ENCODE data around the gene CCDC138.

CCDC138 gene

GRCh38 chr2:108917526-108917925, 131.0 kb downstream of the CCDC138 start:
- in situ Hi-C loops (cut with MboI; ENCODE audit: low sequenced_read_pairs) = no loop called here

GRCh38 chr2:108918156-108918874, 131.7 kb downstream of the CCDC138 start:
- in situ Hi-C loops (cut with MboI; ENCODE audit: low sequenced_read_pairs) = no loop called here

- in situ Hi-C loops (cut with MboI; ENCODE audit: low sequenced_read_pairs) = no loop called here
These were observed 132.4 kb downstream of the CCDC138 start for GRCh38 chr2:108918941-108919341.

GRCh38 chr2:108919571-108920373, 133.2 kb downstream of the CCDC138 start:
- in situ Hi-C loops (cut with MboI; ENCODE audit: low sequenced_read_pairs) = no loop called here

GRCh38 chr2:108920686-108921085, 134.1 kb downstream of the CCDC138 start:
- in situ Hi-C loops (cut with MboI; ENCODE audit: low sequenced_read_pairs) = no loop called here

- in situ Hi-C loops (cut with MboI; ENCODE audit: low sequenced_read_pairs) = no loop called here
These were observed 134.8 kb downstream of the CCDC138 start for GRCh38 chr2:108921096-108922030.

GRCh38 chr2:108922141-108922915, 135.8 kb downstream of the CCDC138 start:
- in situ Hi-C loops (cut with MboI; ENCODE audit: low sequenced_read_pairs) = no loop called here

GRCh38 chr2:108923019-108923700, 136.6 kb downstream of the CCDC138 start:
- in situ Hi-C loops (cut with MboI; ENCODE audit: low sequenced_read_pairs) = no loop called here

GRCh38 chr2:108923736-108924579, 137.4 kb downstream of the CCDC138 start:
- in situ Hi-C loops (cut with MboI; ENCODE audit: low sequenced_read_pairs) = no loop called here

- in situ Hi-C loops (cut with MboI; ENCODE audit: low sequenced_read_pairs) = no loop called here
These were observed 138.1 kb downstream of the CCDC138 start for GRCh38 chr2:108924580-108925251.

- in situ Hi-C loops (cut with MboI; ENCODE audit: low sequenced_read_pairs) = no loop called here
These were observed 138.7 kb downstream of the CCDC138 start for GRCh38 chr2:108925286-108925685.

- in situ Hi-C loops (cut with MboI; ENCODE audit: low sequenced_read_pairs) = no loop called here
These were observed 139.2 kb downstream of the CCDC138 start for GRCh38 chr2:108925735-108926134.

Data from hTERT RPE-1 (cell line).